ENCODE measurements around the gene CENPX. TPM values are rescaled to one million over a fixed set of nuclear protein-coding genes. Genes with fewer than 3 reads are reported as not detected.

CENPX gene
- total RNA-seq, 1 experiment from 2014 or later = 77.9 TPM

- Histone ChIP-seq H4K91ac (ENCODE audit: insufficient read length, low read depth, low read length) (no peak overlapping the region), H3T11ph (ENCODE audit: low read length) (no peak overlapping the region), H2BK120ac (ENCODE audit: low read depth, low read length, poor library complexity, severe bottlenecking) (no peak overlapping the region), H3K27me3 (ENCODE audit: insufficient read depth, low read length) (no peaks in the 10 kb centered on the region), H3K23me2 (ENCODE audit: insufficient read length, low read depth, low read length, poor library complexity, severe bottlenecking) (no peaks in the 10 kb centered on the region), H3K18ac (ENCODE audit: insufficient read length, low read depth, low read length) (no peak overlapping the region), H3K4me2 (ENCODE audit: insufficient read depth, insufficient read length, low read length) (no peak overlapping the region), H2BK12ac (ENCODE audit: insufficient read length, low read depth, low read length) (no peak overlapping the region), H4K8ac (replicated peaks; ENCODE audit: insufficient read length, low read depth, low read length) (no peak overlapping the region), H3K14ac (ENCODE audit: insufficient read depth, low read length) (no peak overlapping the region), H2BK15ac (ENCODE audit: low read depth, low read length) (no peak overlapping the region), H4K5ac (ENCODE audit: insufficient read length, low read depth, low read length) (no peak overlapping the region), H2AFZ (ENCODE audit: low read length) (no peak overlapping the region), H3K27ac (ENCODE audit: insufficient read length, low read depth, low read length) (no peak overlapping the region), H3K79me1 (ENCODE audit: insufficient read depth, low read depth, low read length, poor library complexity, severe bottlenecking) (no peaks in the 10 kb centered on the region), H3K79me2 (ENCODE audit: insufficient read depth, low read length) (no peaks in the 10 kb centered on the region), H3K9me3 (ENCODE audit: control insufficient read depth, low read depth, low read length) (no peaks in the 10 kb centered on the region), H2AK5ac (ENCODE audit: insufficient read length, low read length) (no peak overlapping the region), H3K9ac (ENCODE audit: extremely low read depth, insufficient read length, low read length) (no peak overlapping the region), H3K4ac (ENCODE audit: low read depth, low read length) (no peak overlapping the region), H3K4me1 (ENCODE audit: insufficient read depth, low read length) (no peaks in the 10 kb centered on the region), H3K23ac (ENCODE audit: insufficient read length, low read depth, low read length) (no peak overlapping the region), H2BK5ac (ENCODE audit: insufficient read length, low read length) (no peak overlapping the region), H3K56ac (ENCODE audit: insufficient read length, low read depth, low read length) (no peak overlapping the region), H2BK20ac (ENCODE audit: low read depth, low read length, poor library complexity, severe bottlenecking) (no peak overlapping the region), H4K20me1 (ENCODE audit: control insufficient read depth, insufficient read depth, insufficient read length) (no peaks in the 10 kb centered on the region)
- Mint-ChIP-seq H3K4me3 (no peak overlapping the region), H3K27me3 (ENCODE audit: low read depth) (no peaks in the 10 kb centered on the region; the same call in 1 of the 2 replicates), H3K36me3 (ENCODE audit: insufficient read depth in 1 of 3, low read depth in 3 of 3) (no peaks in the 10 kb centered on the region), H3K27ac (no peak overlapping the region; a peak in 1 of 7 replicates), H3K9me3 (no peaks in the 10 kb centered on the region), H3K4me1 (0 out of 4 replicates have a peak, but pooled peaks cover 0 to 2% of the 10 kb centered on the region in 2 experiments)
- no peak for DNase-seq
- no peak for TF ChIP-seq CTCF (conservative IDR thresholded peaks at IDR 0.05)
- WGBS (ENCODE audit: extremely low coverage, insufficient read length, low lambda C conversion rate) = no CpG with 5 or more reads among the region's 39 CpGs
These were observed 11.8 kb downstream of the CENPX start for GRCh38 chr17:82010575-82011525.

All from H9 (cell line).